Head of caudate nucleus (tissue), 42 donors: ENCODE measurements around the gene GPR17.

Source experiments
- DNase-seq, 42 donors: peaks; one replicate each; pipeline versions ENCODE4 v3.0.0 to v3.0.0-alpha.2; 2020 to 2021; ENCODE audit warnings: mixed read lengths in 7 of 42
- intact Hi-C: fragments of 100-400 bp; cut with DNase I; formaldehyde crosslinking; loops from one replicate; pipeline ENCODE4 v1.15.0; 2022

GPR17 gene

DNA sequence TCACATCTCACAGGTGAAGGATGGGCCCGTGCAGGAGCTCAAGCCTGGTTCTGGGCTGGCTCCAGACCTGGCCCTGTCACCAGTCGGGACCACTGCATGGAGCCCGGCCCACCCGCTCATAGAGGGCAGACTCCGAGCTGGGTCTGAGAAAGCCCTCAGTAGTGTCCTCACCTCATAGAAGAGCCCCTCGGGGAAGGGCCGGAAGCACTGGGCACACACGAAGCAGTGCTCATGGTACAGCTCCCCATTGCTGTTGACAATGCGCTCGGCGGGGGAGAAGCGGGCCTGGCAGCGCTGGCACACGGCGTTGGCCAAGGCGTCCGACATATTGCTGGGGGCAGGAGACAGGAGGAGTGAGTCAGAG lies 11.3 kb downstream of the GPR17 start:
- DNase-seq = no peak

GRCh38 chr2:127658146-127658545 lies 12.2 kb downstream of the GPR17 start:
- intact Hi-C loops = loop anchor here (10.0 kb wide), 1 partner anchor 133 kb away; the partner anchor contains the start of gene IWS1
- no peak for DNase-seq

More for the DNA sequence above, 11.3 kb downstream of the GPR17 start:
- intact Hi-C loops = loop anchor here (10.0 kb wide), 1 partner anchor 132 kb away; the partner anchor contains the start of gene IWS1

DNA sequence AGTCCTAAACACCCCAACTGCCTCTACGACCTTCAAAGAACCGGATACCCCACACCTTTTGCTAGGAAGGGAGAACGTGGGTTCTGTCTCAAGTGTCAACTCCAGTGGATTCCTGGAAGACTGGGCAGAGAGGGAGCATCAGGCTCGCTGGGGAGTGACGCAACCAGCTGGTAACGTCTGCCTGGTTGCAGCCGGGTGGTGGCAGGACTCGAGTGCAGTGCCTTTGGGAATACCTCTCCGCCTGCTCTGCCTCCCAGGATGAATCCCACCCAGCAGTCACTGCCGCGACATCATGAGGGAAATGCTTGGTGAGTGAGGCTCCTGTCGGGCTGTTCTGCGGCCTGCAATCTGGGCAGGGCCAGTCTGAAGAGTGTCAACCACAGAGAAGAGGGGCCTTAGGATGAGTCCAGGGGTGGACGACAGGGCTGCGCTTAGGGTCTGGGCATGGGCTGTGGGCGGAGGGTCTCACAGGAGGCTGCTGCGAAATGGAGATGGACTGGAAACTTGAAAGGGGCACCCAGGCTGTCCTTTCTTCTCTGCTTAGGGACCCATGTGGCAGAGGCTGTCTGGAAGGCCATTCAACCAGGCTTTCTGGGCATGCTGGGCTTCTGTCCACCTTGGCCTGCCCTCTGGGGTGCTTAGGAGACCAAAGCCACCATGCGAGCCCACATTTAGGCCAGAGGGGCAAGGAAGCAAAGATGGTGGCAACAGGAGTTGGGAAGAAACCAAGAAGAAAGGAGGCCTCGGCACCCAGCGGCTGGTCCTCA lies 12.9 kb downstream of the GPR17 start:
- peak in 2 of 42 donors; percentile 1 to 7 for DNase-seq
- intact Hi-C loops = loop anchor here (10.0 kb wide), 1 partner anchor 134 kb away; the partner anchor contains the start of gene IWS1

GRCh38 chr2:127659408-127660290 lies 13.7 kb downstream of the GPR17 start:
- intact Hi-C loops = loop anchor here (10.0 kb wide), 1 partner anchor 135 kb away; the partner anchor contains the start of gene IWS1
- peak in 2 of 42 donors; percentile 1 to 2 for DNase-seq

- DNase-seq = peak in 1 of 42 donors; percentile 1
- intact Hi-C loops = no loop called here
Measured at GRCh38 chr2:127660291-127660578, 14.3 kb downstream of the GPR17 start.

DNA sequence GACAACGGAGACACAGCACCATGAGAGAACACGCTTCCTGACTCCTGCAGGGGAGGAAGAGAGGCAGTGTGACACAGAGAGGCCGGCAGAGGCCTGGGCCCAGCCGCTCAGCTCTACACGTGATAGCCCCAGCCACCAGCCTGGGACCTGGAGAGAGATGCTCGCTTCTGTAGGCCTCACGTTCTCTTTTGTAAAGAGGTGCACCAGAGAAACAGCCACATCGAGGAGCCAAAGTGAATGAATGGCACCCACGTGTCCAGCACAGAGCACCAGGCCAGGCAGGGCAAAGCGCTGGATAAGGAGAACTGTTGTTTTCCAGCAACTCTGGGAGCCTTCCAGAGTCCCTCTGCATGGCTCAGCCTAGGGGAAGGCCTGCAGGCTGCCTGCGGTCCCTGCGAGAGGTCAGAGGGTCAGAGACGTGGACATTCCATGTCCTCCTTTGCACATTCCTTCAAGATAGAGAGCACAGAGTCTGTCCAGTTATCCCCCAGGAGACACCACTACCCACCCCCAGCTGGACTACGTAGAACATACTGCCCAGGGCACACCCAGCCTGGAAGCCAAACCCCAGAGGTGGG lies 15.2 kb downstream of the GPR17 start:
- intact Hi-C loops = no loop called here
- peak in 28 of 42 donors; percentile 25 to 83 (median 66) for DNase-seq

- peak in 8 of 42 donors; percentile 3 to 21 (median 10) for DNase-seq
- intact Hi-C loops = no loop called here
Measured at GRCh38 chr2:127661949-127662510, 16.1 kb downstream of the GPR17 start.

GRCh38 chr2:127662937-127663565 lies 17.1 kb downstream of the GPR17 start:
- peak in 10 of 42 donors; percentile 3 to 26 (median 10) for DNase-seq
- intact Hi-C loops = no loop called here

DNA sequence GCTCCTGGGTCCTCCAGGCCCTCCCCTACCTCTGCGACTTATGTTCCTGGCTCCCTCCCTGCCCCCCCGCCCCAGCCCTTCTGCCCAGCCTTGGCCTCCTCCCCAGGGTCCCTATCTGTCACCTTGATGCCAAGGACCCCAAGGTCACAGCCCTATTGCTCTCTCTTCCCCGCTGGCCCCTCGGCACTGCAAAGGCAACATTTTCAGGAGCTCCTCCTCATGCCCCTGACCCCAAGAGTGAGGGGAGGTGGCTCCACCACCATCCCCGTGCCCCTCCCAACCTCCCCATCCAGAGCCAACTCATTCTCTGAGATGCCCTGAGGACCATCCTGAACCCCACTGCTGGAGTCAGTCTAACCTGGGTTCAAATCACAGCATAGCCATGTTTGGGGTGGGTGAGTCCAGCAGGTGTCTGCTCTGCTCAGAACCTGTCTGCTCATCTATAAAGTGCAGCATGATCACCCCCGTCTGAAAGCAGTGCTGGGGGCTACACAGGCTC lies 17.7 kb downstream of the GPR17 start:
- intact Hi-C loops = no loop called here
- peak in 10 of 42 donors; percentile 0 to 17 (median 5) for DNase-seq

DNA sequence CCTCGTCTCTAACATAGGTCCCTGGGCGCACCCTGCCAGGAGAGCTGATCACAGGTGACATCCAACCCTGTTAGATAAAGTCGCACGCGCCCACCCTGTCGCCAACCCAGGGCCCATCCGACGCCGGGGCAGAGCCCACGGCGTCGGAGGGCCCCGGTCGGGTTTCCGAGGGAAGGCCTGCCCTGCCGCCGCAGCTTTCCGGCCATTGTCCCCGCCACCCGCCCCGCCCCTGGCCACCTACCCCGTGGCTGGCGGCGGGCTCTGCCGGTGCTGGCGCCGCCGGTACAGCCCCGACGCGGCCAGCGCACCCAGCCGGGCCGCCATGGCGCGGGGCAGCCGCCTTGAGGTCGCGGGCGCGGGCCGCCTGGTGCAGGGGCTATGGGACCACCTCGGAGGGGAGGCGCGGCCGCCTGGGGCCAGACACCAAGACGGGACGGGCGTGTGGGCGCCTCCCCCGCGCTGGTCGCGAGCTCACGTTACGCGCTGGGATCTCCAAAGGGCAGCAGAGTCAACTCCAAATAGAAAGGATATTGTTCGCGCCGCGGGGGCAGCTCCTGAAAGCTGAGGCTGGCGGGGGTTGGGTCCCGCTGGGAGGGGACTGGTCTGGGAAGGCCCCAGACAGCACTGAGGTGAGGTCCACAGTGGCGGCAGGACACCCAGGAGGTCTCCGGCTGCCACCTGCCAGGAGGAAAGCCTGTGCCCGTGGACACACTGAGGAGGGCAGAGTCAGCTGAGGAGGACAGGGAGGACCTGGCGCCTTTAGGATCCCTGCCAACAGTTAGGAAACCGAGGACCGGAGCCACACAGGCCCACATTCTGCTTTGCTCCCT lies 18.3 kb downstream of the GPR17 start:
- DNase-seq = peak in 12 of 42 donors; percentile 2 to 41 (median 13)
- intact Hi-C loops = no loop called here

DNA sequence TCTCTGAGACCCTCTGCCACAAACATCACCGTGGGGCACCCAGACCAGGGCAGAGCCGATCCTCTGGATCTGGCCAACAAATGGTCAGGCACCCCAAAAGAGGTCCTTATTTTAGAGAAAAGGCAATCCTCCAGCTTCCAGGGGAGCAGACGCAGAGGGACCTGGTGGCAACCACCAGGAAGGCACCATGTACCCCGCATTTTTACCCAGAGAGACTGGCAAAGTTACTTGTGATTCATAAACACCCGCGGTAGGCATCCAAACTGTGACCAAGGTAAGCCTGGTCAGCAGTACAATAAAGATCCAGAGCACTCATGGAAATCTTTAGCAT lies 18.9 kb downstream of the GPR17 start:
- intact Hi-C loops = no loop called here
- DNase-seq = peak in 2 of 42 donors; percentile 11 to 12

DNA sequence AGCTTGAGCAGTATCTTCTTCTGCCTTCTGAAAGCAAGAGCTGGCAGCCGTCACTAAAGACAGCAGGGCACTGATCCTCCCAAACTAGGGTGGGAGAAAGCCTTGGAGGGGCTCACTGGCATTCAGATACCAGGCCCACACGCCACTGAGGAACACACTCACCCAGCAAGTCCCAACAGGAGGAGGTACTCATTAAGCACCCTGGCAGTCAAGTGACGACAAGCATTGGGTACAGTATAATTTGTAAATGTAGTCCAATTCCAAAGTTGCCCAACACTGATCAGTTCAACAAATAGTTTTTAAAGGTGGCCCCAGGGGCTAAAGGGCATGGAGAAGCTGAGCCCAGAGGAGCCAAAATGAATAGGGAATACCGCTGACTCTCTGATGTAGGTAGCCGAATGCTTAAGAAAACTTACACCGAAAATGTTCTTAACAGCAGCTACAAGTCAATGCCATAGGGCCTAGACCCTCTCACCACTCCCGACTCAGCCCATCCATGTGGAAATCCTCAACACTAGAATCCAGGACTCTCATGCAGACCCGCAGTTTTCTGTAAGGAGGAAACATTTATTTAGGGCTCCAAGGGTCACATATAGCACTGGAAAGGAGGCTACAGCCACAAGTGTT lies 19.4 kb downstream of the GPR17 start:
- intact Hi-C loops = no loop called here
- DNase-seq = peak in 4 of 42 donors; percentile 2 to 29 (median 12)

DNA sequence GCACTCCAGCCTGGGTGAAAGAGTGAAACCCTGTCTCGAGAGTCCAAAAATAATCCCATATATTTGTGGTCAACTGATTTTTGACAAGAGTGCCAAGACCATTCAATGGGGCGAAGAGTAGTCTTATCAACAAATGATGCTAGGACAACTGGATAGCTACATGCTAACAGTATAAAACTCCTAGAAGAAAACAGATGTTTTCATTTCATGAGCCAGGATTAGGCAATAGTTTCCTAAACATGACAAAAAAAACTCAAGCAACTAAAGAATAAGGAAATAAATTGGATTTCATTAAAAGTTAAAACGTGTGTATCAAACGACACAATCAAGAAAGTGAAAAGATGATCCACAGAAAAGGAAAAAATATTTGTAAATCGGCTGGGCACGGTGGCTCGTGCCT lies 23.1 kb downstream of the GPR17 start:
- DNase-seq = no peak
- intact Hi-C loops = no loop called here

DNA sequence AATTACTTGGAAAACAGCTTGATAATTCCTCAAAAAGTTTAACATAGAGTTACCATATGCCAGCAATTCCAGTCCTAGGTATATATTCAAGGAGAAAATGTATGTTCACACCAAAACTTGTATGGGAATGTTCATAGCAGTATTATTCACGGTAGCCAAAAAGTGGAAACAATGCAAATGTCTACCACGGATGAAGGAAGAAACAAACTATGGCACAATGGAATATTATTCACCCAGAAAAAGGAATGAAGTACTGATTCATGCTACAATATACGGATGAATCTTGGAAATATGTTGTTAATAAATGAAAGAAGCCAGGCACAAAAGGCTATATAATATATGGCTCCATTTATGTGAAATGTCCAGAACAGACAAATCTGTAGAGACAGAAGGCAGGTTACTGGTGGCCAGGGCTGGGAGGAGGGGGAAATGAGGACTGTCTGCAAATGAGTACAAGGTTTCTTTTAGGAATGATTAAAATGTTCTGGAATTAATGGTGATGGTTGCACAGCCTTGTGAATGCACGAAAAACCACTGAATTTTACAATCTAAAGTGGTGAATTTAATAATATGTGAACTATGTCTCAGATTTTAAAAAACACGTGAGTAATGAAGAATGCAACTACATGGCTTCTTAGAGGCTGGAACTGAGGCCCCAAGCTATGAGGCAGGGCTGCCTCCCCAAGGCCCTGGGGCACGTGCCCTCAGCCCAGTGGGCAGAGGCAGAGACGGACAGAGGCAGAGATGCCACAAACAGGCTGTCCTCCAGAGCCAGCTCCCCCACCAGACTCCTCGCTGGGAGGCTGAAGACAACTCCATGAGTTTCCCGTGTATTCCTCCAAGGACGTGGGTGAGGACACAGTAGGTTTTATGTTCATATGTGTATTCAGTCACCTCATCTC lies 24.4 kb downstream of the GPR17 start:
- peak in 1 of 42 donors; percentile 31 for DNase-seq
- intact Hi-C loops = no loop called here

- intact Hi-C loops = no loop called here
- no peak for DNase-seq
Measured at GRCh38 chr2:127670957-127671290, 25.0 kb downstream of the GPR17 start.

DNA sequence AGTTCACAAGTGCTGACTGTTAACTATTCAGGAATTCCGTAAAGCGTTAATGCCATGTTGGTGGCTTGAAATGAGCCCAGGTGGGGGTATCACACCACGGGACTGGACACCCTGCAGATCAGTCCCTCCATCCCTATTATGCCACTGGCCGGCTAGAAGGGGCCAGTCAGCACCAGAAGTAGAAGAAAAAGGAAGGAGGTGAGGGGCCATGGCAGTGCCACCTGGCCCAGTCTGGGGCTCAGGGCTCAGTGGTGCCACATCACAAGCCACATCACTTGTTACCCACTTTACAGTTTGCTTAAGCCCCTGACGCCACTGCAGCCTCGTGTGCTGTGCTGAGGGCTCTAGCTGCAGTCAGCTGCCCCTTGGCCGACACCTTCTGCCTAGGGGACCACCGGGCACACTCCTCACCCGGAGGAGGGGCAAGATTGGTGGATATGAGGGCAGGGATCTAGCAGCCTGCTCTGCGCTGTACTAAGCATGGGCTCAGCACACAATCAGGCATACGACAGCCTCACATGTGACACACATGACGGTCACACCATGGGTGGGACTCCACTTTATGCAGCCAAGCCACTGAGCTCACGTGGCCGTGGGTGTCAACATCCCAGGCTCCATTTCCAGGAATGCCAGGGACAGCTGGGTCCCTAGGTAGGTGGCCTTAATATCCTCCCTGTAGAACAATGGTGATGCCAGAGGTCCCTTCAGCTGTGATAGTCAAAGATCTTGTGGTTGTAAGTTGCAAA lies 25.8 kb downstream of the GPR17 start:
- intact Hi-C loops = no loop called here
- peak in 1 of 42 donors; percentile 31 for DNase-seq
